Measurements from ENCODE around the gene CSNK1G3.

Gene CSNK1G3

GRCh38 chr5:123502120-123502519 is 9.9 kb upstream of the CSNK1G3 start:
- no peak for TF ChIP-seq CTCF (conservative IDR thresholded peaks at IDR 0.05)
- H3K27ac ChIP-seq = no peak overlapping the region

DNA sequence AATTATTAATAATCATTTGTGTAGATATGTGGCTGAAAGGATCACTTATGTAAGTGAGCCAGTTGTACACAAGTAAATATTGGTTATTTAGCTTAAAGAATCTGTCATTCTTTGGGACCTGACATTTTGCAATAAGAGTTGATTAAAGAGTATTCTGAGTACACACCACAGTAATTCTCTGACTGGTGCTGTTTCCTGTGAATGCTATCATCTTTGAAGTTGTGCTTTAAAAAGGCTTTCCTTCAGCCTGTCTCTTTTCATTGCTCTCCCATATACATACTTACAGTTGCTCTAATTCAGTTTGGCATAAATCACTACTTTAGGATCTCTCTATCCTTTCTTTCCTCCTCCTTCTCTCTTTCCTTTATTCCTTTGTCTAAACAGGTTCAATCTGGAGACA is 8.7 kb upstream of the CSNK1G3 start:
- no peak overlapping the region for H3K27ac ChIP-seq
- TF ChIP-seq CTCF (conservative IDR thresholded peaks at IDR 0.05) = no peak

DNA sequence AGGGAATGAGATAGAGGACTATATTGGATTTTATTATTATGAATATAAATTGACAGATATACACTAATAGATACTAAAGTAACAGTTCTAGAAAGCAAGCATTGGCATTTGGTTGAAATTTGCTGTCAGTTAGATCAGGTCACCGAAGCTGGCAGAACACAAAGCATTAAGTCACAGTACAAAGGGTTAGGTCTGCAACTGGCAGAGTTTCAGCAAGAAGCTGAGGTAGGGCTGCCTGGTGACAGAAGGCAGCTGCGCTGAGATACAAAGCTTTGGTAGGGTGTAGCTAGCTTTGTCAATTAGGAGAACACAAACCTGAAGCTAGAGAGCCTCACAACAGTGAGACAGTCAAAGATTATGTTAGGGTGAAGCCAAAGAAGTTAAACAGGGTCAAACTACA is 6.3 kb upstream of the CSNK1G3 start:
- TF ChIP-seq CTCF (conservative IDR thresholded peaks at IDR 0.05) = no peak
- H3K27ac ChIP-seq = no peak overlapping the region

GRCh38 chr5:123508441-123508840 is 3.5 kb upstream of the CSNK1G3 start:
- no peak overlapping the region for H3K27ac ChIP-seq

DNA sequence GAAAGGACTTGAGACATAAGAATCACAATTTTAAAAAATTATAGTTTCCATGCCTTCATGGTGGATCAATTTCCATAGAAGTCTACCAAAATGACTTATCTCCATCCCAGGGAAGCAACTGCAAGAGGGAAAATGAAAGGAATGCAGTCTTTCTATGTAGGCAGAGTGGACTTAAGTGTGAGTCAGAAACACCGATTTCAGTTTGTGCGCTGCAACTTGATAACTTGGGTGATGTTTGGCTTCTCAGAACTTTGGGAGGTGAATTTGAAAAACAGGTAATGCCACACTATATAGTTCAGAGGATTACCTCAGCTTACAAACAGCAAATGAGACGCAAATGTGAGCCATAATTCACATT is 708 bp upstream of the CSNK1G3 start:
- no peak for TF ChIP-seq CTCF (conservative IDR thresholded peaks at IDR 0.05)
- H3K27ac ChIP-seq = peak overlapping the region; percentile 94

More at GRCh38 chr5:123508441-123508840, 3.5 kb upstream of the CSNK1G3 start:
- TF ChIP-seq CTCF (conservative IDR thresholded peaks at IDR 0.05) = no peak

DNA sequence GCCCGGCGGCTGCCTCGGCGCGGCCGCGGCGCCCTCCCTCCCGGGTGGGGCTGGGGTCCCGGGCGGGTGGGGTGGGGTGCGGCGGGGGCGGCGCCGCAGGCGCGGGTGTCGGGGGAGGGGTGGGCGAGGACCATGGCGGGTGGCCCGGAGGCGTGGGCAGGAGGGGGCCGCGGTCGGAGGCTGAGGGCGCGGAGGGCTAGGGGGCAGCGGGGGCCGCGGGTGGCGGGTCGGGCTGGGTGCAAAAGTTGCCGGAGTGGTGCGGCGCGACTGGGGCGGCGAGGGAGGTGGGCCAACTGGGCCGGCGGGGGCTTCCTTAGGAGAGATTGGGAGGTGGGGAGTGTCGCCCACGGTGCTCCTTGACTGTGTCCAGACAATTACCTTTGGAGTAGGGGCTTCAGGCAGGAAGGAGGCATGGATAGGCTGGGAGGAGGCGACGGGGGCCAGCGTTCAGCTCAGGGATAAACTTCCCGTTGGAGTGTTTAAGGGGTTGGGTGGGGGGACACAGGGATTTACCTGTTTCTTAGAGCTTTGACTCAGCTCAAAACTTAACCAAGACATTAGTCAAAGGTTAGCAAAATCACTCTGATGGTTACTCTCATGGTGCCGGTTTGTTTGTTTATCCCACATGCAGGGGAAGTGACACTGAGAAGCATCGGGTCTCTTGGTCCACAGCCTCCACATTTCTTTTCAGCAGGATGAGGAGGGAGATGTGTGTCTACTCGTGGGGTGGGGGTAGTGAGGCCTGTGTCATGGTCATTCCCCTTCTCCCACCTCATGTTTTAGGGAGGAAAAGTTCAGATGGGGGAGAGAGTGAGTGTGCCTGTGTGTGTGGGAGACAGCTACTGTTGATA is 859 bp downstream of the CSNK1G3 start:
- H3K27ac ChIP-seq = peak overlapping the region; percentile 94
- no peak for TF ChIP-seq CTCF (conservative IDR thresholded peaks at IDR 0.05)

- TF ChIP-seq CTCF (conservative IDR thresholded peaks at IDR 0.05) = no peak
- H3K27ac ChIP-seq = no peak overlapping the region
Measured at GRCh38 chr5:123514615-123515355, 2.8 kb downstream of the CSNK1G3 start.

Measured in VCaP (cell line).